WTC11 (cell line): ENCODE measurements around the gene AMIGO1. TPM values are rescaled to one million over a fixed set of nuclear protein-coding genes. Genes with fewer than 3 reads are reported as not detected.

Experiments used
- ATAC-seq: fragments of 200-7000 bp; cut with Tn5 transposase; 2 replicates; pipeline ENCODE4 v1.10.0; 2021; ENCODE audit warnings: mild to moderate bottlenecking, moderate library complexity
- CTCF ChIA-PET: fragments of 300-600 bp; sonication (Branson Sonifier 250); formaldehyde crosslinking; loops from one replicate; lab custom pipeline; 2021; ENCODE audit warnings: antibody characterized with exemption; lab: Charles Lee
- POLR2A ChIA-PET: fragments of 350-600 bp; sonication (Branson Sonifier 250); formaldehyde crosslinking; loops from one replicate; lab custom pipeline; 2021; ENCODE audit warnings: antibody characterized with exemption; lab: Charles Lee
- DNase-seq: peaks from one replicate; pipeline ENCODE4 v3.0.0; 2021; ENCODE audit warnings: low spot score
- H3K27ac Mint-ChIP-seq: 2 replicates; pipeline ENCODE4 v1.8.0; 2021; ENCODE audit warnings: mixed read lengths
- H3K27me3 Mint-ChIP-seq: 2 replicates; pipeline ENCODE4 v1.8.0; 2021; ENCODE audit warnings: low read depth, mild to moderate bottlenecking, moderate library complexity, mixed read lengths
- H3K36me3 Mint-ChIP-seq: 2 replicates; pipeline ENCODE4 v1.8.0; 2021; ENCODE audit warnings: mixed read lengths
- H3K4me1 Mint-ChIP-seq: 2 replicates; pipeline ENCODE4 v1.8.0; 2022; ENCODE audit warnings: mixed read lengths
- H3K4me3 Mint-ChIP-seq: 2 replicates; pipeline ENCODE4 v1.8.0; 2021; ENCODE audit warnings: mild to moderate bottlenecking, moderate library complexity, mixed read lengths
- H3K9me3 Mint-ChIP-seq: 2 replicates; pipeline ENCODE4 v1.8.0; 2021; ENCODE audit warnings: mixed read lengths
- ATF2 ChIP-seq: sonication (generic); formaldehyde crosslinking; IDR thresholded peaks from 2 replicates; pipeline ENCODE4 v1.8.1; 2022; ENCODE audit warnings: low read depth, missing genetic modification reagents, borderline replicate concordance
- ATF3 ChIP-seq: sonication (generic); formaldehyde crosslinking; conservative IDR thresholded peaks from 2 replicates; pipeline ENCODE4 v1.8.1; 2022; ENCODE audit warnings: mild to moderate bottlenecking, missing genetic modification reagents
- CREB1 ChIP-seq: sonication (generic); formaldehyde crosslinking; IDR thresholded peaks from 2 replicates; pipeline ENCODE4 v1.8.0; 2023; ENCODE audit warnings: mild to moderate bottlenecking, missing genetic modification reagents
- E2F1 ChIP-seq: sonication (generic); formaldehyde crosslinking; IDR thresholded peaks from 2 replicates; pipeline ENCODE4 v1.8.0; 2022; ENCODE audit warnings: mild to moderate bottlenecking, missing genetic modification reagents
- E2F4 ChIP-seq: sonication (generic); formaldehyde crosslinking; IDR thresholded peaks from 2 replicates; pipeline ENCODE4 v1.8.1; 2022; ENCODE audit warnings: low read depth, mild to moderate bottlenecking, moderate library complexity, missing genetic modification reagents, borderline replicate concordance
- FOXP4 ChIP-seq: sonication (generic); formaldehyde crosslinking; IDR thresholded peaks from 2 replicates; pipeline ENCODE4 v1.8.0; 2022; ENCODE audit warnings: mild to moderate bottlenecking, missing genetic modification reagents
- HMGXB4 ChIP-seq: sonication (generic); formaldehyde crosslinking; IDR thresholded peaks from 2 replicates; pipeline ENCODE4 v1.8.1; 2023; ENCODE audit warnings: mild to moderate bottlenecking, moderate library complexity, missing genetic modification reagents
- IRF2 ChIP-seq: sonication (generic); formaldehyde crosslinking; IDR thresholded peaks from 2 replicates; pipeline ENCODE4 v1.8.0; 2022; ENCODE audit warnings: low read depth, missing genetic modification reagents, borderline replicate concordance
- JUN ChIP-seq: sonication (generic); formaldehyde crosslinking; IDR thresholded peaks from 2 replicates; pipeline ENCODE4 v1.8.0; 2023; ENCODE audit warnings: mild to moderate bottlenecking, missing genetic modification reagents
- MAX ChIP-seq: sonication (generic); formaldehyde crosslinking; IDR thresholded peaks from 2 replicates; pipeline ENCODE4 v1.8.0; 2022; ENCODE audit warnings: mild to moderate bottlenecking, missing genetic modification reagents
- NFATC4 ChIP-seq: fragments of 250-450 bp; sonication (Bioruptor Pico); IDR thresholded peaks from 2 replicates; pipeline ENCODE4 v1.9.0; 2021; ENCODE audit warnings: mild to moderate bottlenecking
- NFYB ChIP-seq: sonication (generic); formaldehyde crosslinking; conservative IDR thresholded peaks from 2 replicates; pipeline ENCODE4 v1.8.0; 2022; ENCODE audit warnings: low read depth, missing genetic modification reagents
- RORB ChIP-seq: fragments of 250-450 bp; sonication (Bioruptor Pico); IDR thresholded peaks from 2 replicates; pipeline ENCODE4 v1.9.0; 2021; ENCODE audit warnings: mild to moderate bottlenecking
- SMAD3 ChIP-seq: sonication (generic); formaldehyde crosslinking; IDR thresholded peaks from 2 replicates; pipeline ENCODE4 v1.8.0; 2022; ENCODE audit warnings: missing genetic modification reagents, mild to moderate bottlenecking, borderline replicate concordance
- ZMAT4 ChIP-seq: fragments of 250-450 bp; sonication (Bioruptor Pico); IDR thresholded peaks from 2 replicates; pipeline ENCODE4 v1.9.0; 2021; ENCODE audit warnings: mild to moderate bottlenecking
- ZNF121 ChIP-seq: sonication (generic); formaldehyde crosslinking; IDR thresholded peaks from 2 replicates; pipeline ENCODE4 v1.8.0; 2023; ENCODE audit warnings: missing genetic modification reagents
- ZNF232 ChIP-seq: sonication (generic); formaldehyde crosslinking; IDR thresholded peaks from 2 replicates; pipeline ENCODE4 v1.8.0; 2022; ENCODE audit warnings: mild to moderate bottlenecking, missing genetic modification reagents
- ZSCAN18 ChIP-seq: fragments of 250-450 bp; sonication (Bioruptor Pico); IDR thresholded peaks from 2 replicates; pipeline ENCODE4 v2.1.2; 2022; ENCODE audit warnings: mild to moderate bottlenecking, moderate library complexity
- total RNA-seq: library from RNA; stranded (reverse); gene quantifications from 3 replicates; pipeline ENCODE4 v1.2.3, GENCODE V29; 2021

Gene AMIGO1
- total RNA-seq, 1 experiment from 2014 or later: 2.4 TPM

GRCh38 chr1:109508873-109509175, 703 bp downstream of the AMIGO1 start:
- ATAC-seq (no peak), DNase-seq (no peak)
- peaks cover 16% of the 10 kb centered on the region for H3K4me1 Mint-ChIP-seq
- peaks cover 54% of the 10 kb centered on the region for H3K27me3 Mint-ChIP-seq
- CTCF ChIA-PET: interaction anchor here (0.8 to 7.6 kb wide), 7 partner anchors 11 to 122 kb away, joined by 4 to 128 read pairs (median 24); partner anchors contain the start of genes ATXN7L2 and CYB561D1
- H3K27ac Mint-ChIP-seq: no peak overlapping the region
- TF ChIP-seq IRF2 (no peak), NFYB (CRISPR knock-in tag) (no peak), E2F1 (CRISPR knock-in tag) (no peak), ZNF232 (CRISPR knock-in tag) (no peak), RORB (CRISPR knock-in tag) (no peak), NFATC4 (CRISPR knock-in tag) (no peak), HMGXB4 (no peak), FOXP4 (CRISPR knock-in tag) (no peak), CREB1 (CRISPR knock-in tag) (no peak), JUN (CRISPR knock-in tag) (no peak), MAX (CRISPR knock-in tag) (no peak), ZNF121 (no peak), ZMAT4 (no peak), ATF2 (CRISPR knock-in tag) (no peak), SMAD3 (CRISPR knock-in tag) (no peak), E2F4 (no peak), ATF3 (CRISPR knock-in tag) (no peak), ZSCAN18 (CRISPR knock-in tag) (no peak)
- POLR2A ChIA-PET: interaction anchor here (1.0 to 1.1 kb wide), 2 partner anchors 25 to 154 kb away, joined by 3 read pairs; no protein-coding TSS in a partner anchor
- H3K4me3 Mint-ChIP-seq: peak overlapping the region; percentile 84
- H3K9me3 Mint-ChIP-seq: no peaks in the 10 kb centered on the region
- no peaks in the 10 kb centered on the region for H3K36me3 Mint-ChIP-seq
